Measurements from ENCODE around the gene NOTO.
A peak's percentile ranks its signal among the peaks of the same experiment; 100 is the strongest.

Gene NOTO

DNA sequence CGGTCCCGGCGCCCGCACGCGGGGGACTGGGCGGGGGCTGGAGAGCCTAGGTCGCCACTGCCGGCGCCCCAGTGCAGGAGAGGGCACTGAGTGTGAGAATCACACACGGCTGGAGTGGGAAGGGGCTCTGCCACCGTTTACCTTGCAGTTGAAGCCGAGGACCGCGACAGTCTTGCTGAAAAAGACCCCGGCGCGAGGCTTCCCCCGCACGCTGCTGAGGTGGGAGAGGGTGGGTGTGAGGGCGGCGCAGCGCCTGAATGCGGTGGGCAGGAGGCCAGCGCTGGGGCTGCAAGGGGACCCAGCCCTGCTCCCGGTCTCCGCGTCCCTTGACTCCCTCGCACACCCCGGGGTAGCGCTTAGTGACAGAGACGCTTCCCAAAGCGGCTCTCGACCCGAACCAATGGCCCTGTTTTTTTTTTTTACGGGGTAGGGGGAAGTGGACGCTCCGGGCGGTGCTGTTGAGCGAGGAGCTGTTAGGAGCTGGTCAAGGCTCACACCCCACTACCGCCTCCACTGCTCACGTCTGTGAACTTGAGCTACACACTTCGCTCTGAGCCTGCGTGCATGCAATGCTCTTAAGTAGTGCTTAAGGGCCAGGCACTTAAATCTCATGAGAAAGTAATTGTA is 794 bp downstream of the NOTO start:
- DNase-seq: no peak

DNA sequence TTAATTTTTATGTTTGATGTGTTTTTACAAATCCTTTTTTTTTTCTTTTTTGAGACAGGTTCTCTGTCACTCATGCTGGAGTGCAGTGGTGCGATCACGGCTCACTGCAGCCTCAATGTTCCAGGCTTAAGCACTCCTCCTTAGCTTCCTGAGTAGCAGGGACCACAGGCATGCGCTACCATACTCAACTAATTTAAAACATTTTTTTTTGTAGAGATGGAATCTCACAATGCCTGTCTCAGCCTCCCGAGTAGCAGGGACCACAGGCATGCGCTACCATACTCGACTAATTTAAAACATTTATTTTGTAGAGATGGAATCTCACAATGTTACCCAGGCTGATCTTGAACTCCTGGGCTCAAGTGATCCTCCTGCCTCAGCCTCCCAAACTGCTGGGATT is 3.2 kb downstream of the NOTO start:
- no peak for DNase-seq

DNA sequence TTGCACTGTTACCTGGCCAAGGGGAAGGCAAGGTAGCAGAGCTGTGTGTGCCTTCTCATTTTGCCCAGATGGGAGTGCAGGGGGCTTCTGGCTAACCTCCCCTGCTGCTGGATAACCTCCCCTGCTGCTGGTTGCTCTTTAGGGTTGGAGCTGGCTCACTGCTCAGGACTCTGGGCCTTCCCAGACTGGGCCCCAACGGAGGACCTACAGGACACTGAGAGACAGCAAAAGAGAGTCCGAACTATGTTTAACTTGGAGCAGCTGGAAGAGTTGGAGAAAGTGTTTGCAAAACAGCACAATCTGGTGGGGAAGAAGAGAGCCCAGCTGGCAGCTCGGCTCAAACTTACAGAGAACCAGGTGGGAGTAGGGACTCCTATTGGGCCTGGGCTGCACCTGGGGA is 5.9 kb downstream of the NOTO start:
- DNase-seq: no peak

DNA sequence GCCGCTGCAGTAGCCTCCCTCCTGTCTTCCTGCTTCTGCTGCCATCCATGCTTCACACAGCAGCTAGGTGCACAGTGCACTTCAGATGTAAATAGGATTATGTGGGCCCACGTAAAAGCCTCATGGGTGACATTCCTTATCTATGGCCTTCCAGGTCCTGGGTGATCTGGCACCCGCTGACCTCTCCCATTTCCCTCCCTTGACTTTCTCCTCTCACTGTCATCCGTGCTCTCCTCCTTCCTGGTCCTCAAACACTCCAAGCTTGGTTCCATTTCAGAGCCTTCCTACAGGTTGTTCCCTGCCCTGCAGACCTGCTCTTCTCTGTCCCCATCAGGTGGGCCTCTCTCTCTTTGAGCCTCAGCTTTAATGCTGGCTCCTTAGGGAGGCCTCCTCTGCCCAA is 7.6 kb downstream of the NOTO start:
- DNase-seq: no peak

DNA sequence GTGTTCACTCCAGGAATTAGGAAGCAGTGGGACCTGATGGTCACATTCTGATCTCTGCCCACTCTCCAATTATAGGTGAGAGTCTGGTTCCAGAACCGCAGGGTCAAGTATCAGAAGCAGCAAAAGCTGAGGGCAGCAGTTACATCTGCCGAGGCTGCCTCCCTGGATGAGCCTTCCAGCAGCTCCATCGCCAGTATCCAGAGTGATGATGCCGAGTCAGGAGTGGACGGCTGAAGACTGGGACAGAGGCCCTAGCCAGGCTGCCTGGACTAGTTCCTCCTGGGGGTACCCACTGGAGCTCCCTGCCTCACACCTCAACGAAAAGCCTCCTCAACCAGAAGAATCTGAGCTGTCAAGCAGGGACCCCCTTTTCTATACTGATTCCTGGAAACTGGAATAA is 8.3 kb downstream of the NOTO start:
- DNase-seq: no peak

DNA sequence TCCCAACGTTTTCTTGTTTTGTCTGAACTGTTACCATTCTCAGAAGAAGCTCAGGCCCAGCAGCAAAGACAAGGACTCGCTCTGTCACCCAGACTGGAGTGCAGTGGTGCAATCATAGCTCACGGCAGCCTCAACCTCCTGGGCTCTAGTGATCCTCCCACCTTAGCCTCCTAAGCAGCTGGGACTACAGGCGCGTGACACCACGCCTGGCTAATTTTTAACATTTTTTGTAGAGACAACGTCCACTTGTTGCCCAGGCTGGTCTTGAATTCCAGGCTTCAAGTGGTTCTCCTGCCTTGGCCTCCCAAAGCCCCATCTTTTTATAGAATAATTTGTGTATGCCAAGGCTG is 9.7 kb downstream of the NOTO start:
- DNase-seq: no peak

DNA sequence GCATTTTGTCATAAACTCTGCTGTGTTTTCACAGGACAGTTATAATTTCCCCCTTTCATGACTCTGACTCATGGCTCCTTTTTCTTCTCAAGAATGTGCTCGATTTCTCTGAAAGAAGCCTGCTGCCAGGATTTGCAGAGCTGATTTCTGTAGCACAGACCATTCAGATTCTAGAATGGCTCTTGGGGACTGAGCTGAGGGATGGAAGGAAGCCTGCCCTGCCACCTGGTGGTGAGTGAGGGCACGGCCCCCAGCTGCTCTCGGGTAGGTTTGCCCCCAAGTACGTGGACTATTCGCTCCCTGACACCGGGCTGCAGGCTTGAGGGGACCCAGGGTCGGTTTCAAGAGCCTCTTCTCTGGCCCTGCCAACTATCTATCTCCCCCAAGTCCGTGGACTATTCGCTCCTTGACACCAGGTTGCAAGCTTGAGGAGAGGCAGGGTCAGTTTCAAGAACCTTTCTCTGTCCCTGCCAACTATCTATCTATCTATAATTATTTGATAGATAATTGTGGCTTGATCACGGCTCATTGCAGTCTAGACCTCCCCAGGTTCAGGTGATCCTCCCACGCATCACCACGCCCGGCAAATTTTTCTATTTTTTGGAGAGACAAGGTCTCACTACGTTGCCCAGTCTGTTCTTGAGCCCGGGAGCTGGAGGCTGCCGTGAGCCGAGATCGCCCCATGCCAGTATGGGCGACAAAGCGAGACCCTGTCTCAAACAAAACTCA is 10.2 kb downstream of the NOTO start:
- DNase-seq: peak; percentile 82

DNA sequence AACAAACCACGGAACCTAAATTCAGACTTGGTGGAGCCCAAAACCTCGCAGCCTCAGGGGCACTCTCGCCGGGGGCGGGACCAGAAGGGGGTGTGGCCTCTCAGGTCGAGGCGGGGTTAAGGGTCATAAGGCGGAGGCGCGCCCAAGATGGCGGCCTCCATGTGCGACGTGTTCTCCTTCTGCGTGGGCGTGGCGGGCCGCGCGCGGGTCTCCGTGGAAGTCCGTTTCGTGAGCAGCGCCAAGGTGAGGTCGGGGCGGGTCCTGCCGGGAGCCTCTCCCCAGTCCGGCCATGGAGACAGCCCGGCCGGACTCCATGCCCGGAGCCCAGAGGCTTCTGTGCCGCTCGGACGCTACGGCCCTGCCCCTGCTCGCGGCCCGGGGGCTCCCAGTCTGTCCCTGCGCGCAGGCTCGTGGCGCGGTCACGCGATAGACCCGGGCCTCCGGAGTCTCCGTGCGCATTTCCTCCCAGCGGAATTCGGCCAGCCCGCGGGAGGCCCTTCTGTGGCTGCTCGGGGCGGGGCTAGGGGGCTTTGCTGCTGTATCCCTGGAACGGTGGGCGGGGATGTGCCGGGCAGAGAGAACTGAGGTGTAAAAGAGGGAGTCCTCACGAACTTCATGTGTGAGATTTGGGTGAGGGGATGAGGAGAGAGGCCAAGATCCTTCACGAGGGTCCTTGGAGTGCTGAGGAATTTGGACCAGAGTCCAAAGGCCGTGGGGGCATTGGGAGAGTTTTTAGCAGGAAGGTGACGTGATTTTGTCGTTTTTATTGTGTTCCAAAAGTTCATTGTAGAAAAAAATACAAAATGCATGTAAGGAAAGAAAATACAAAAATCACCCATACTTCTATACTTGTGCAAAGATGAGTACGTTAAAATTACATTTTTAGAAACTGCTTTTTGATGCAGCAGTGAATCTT is 12.0 kb downstream of the NOTO start, which contains the start of gene SMYD5:
Gene SMYD5, plus strand, starts transcription at position 126 of the 916 bp plus-strand sequence. Its CDS starts 22 bp downstream, at position 148.
- peak; percentile 70 for DNase-seq

DNA sequence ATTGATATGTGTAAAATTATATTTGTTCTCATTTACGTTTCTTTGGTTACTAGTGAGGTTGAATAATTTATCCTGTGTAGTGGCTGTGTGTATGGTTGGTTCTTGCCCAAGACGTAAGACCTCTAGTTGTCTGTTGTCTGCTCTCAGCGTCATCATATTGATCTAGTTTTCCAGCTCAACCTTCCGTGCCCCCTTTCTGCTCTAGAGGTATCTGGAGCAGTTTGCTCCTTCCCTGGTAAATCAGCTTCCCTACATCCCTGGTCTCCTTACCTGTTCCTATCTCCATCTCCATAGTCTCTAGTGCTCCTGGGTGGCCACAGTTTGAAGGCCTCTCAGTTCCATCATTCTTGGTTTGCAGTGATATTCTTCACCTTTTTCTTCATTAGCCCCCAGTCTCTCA is 12.9 kb downstream of the NOTO start:
- no peak for DNase-seq

DNA sequence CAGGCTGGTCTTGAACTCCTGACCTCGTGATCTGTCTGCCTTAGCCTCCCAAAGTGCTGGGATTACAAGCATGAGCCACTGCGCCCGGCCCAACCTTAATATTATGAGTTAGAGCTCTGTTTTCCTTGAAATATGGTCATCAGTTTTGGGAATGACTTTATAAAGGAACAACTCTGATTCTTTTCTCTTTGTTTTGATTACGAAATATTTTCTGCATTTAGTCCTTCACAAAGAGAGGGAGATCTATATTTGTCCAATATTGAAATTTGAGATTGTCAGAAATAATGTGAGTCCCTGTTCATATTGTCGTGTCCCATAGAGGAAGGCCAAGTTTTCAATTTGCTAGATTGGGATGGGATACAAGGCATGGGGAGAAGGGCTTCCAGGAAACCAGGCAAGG is 14.8 kb downstream of the NOTO start:
- no peak for DNase-seq

DNA sequence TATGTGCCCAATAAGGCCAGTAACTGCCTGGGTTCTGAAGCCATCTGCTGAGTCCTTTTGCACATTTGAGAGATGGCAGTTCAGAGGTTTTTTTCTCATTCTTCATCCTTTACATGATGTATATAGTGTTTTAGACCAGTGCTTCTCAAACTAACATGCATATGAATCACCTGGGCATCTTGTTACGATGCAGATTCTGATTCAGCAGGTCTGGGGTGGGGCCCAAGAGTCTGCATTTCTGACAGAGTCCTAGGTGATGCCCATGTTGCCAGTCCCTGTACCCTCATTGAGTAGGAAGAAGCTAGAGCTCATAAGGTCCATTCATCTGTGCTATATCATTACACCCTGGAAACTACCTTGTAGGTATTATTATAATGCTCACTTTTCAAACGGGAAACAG is 15.5 kb downstream of the NOTO start:
- no peak for DNase-seq

DNA sequence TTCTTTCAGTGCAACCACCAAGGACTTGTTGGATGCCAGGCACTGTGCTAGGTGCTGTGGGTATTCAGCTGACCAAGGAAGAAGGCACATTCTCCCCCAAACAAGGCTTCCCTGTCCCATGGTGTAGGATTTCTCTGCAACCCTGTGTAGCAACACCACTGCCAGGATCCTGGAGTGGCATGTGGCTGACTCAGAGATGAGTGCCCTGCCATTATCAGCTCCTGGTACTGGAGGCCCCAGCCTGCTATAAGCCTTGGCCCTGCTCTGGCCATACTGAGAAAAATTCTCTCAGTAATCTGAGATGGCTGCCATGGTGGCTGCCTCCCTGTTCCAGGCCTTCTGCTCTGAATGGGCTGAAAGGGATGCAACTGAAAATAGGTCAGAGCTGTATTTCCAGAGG is 15.9 kb downstream of the NOTO start:
- DNase-seq: no peak

DNA sequence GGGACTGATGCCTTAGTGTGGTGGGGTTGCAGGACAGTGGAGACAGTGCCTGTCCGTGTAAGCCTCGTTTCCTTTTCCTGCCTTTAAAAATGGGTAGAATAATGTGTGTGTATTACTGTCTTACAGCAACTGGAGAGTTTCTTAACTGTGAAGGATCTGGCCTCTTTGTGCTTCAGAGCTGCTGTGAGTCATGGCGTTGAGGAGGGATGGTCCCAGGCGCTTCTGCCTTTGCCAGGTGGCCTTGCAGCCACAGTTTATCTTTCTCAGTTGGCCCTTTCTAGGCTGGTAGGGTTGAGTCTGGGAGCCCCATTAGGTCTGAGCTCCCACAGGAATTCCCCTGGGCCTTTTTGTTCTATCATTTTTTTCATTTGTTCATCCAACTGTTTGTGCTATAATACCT is 21.4 kb downstream of the NOTO start:
- DNase-seq: no peak

DNA sequence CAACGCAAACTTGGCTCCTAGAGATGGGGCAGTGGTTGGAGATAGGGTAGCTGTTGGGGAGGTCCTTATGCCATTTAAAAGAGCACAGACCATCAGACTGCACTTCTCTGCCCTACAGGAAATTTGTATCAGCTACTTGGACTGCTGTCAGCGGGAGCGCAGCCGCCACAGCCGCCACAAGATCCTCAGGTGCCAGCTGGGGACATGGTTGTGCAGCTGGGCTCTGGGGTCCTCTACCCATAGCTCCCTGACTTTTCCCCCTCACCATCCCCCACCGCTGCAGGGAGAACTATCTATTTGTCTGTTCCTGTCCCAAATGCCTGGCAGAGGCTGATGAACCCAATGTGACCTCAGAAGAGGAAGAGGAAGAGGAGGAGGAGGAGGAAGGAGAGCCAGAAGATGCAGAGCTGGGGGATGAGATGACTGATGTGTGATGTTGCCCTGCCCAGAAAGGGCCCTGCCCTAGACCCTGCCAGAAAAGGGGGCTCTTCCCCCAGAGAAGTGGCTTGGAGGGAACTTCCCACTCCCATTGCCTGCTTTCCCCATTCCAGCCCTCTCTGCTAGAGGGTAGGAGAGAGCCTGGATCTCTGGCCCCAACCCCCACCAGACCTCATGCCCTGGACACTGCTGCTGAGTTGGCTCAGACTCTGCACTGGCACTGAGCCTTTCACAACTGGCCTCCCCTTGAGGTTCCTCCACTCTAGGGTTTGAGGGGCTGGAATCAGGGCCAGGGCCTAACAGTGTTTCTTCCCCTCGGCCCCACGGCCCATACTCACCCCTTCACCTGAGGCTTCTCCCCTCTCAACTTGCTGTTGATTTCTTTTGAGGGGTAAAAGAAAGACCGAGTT is 23.4 kb downstream of the NOTO start:
- no peak for DNase-seq

DNA sequence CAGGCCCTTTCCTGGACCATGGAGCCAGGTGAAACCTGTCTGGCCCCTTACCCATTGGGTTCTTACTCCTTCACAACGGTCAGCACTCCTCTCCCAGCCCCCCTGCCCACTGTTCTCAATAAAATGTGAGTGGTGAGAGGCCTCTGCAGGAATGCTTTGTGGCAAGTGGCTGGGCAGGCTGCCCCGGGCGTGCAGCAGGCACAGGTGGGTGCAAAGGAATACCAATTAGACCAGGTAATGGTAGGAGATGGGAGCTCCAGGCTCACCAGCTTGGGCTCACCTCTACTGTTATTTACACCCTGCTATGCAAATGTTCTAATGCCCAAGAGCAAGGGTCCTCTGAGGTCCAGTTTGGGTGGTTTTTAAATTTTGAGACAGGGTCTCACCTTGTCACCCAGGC is 24.7 kb downstream of the NOTO start:
- no peak for DNase-seq

DNA sequence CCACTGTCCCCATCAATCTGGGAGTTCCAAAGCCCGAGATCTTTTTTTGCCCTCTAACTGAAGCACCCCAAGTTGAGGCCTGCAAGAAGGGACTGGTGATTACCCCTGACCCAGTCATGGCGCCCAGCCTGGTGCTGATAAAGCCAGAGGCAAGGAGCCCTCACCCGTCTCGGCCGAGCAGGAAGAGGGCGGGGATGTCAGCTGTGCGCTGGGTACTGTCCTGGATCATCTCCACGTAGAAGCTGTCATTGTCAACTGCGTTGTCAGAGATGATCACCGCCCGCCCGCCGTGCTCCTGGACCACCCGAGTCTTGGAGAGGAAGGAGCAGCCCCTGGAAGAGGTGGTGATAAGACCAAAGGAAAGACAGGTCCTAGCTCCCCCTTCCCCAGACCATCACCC is 26.3 kb downstream of the NOTO start:
- DNase-seq: no peak

DNA sequence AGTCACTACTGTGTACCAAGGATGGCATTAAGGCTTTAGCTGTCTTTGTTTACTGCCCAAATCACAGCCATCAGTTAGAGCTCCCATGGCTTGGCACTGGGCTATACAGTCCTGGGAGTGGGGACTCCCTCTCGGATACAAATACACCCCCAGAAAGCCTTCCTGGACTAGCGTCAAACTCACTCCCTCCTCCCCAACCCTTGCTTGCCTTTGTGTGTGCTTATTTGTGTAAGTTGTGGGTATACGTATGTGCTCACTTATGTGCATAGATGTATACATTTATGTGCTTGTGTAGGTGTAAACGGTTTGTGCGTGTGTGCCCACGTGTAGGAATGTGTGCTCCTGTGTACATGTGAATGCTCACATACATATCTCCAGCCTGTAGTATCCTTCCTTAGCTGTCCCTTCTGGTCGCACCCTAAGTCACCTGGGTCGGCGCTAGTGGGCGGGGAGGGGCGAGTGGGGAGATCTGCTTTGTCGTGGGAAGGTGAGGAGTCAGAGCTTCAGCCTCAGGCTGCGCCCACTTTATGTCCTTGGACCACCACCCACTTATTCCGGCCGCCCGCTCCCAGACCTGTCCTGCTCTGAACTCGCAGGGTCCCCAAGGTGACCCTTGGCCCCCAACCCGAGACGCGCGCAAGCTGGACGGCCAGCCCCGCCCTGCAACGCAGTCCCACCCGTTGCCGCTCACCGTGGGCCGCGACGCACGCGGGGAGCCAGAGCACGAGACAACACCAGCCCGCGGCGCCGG is 30.2 kb downstream of the NOTO start:
- DNase-seq: peak; percentile 5

DNA sequence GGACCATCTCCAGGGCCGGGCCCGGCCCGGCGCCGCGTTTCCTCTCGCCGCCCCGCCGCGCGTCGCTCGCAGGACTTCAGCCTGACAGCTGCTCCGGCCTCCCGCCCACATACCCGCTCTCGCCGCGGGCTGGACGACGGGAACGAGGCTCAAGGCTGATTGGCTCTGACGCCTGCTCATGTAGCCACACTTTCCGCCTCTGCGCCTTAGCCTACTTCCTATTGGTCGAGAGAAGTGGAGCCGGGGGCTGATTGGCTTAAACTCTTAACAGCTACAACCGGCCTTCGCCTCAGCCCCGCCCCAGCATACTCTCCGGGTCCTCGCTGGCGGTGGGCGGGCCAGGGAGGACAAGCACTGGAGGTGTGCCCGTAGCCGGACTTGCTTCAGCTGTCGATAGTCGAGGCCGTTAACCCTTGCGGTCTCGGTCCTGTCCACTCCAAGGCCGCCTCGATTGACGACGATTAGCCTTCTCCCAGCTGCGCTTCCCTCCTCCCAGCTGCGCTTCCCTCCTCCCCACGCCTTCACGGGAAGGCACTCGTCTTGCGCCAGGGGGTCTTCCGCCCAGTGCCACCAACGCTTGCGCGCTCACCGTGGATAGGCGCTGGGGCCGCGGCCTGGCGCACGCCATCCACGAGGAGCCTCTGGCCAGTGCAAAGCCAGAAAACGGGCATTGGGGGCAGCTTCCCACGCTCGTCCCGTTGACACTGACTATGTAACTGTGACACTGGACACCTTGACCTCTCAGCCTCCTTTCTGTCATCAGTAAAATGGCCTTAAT is 31.0 kb downstream of the NOTO start, which contains the start of gene PRADC1:
Gene PRADC1, minus strand, starts transcription at position 86 of the 778 bp plus-strand sequence. Its CDS starts 79 bp downstream, at position 7.
- DNase-seq: peak; percentile 98

DNA sequence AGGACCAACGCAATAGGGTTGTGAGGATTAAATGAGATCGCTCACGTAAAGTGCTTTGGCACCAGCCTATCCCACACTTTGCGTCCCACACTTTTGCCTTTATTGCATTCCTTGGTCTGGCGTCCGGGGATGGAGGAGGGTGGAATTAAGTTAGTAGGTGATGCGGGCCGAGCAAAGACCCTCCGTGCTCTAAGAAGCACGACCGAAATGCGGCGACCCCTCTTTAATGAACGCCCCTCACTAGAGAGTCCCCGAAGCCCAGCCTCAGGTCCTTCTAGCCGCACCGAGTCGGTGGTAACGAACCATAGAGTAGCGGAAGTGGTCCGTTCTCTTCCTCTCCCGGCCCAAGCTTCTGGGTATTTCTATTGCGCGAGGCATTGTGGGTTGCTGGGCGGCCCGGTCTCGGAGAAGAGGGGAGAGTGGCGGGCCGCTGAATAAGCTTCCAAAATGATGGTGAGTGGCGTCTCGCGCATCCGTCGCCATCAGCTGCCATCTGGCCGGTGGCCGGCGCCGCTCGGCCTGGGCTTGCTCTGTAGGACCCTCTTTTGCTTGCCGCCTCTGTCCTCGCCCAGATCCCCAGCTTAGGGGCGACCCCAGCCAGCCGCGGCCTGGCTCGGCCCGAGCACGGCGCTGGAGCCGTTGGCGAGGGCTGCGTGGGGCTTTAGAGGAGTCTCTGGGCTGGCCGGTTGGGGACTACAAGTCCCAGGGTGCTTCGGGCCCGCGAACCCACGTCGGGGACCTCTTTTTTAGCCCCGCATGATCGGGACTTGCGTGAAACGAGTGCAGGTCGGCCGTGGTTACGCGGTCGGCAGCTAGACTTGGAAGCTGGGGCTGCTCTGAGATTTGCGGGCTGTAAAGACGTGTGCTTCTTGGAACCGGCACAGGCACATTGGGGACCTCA is 31.8 kb downstream of the NOTO start, which contains the start of gene CCT7:
Gene CCT7, plus strand, starts transcription at position 377 of the 901 bp plus-strand sequence. Its CDS starts 71 bp downstream, at position 448.
- peak; percentile 95 for DNase-seq
